ENCODE measurements around the gene ICOS.

- peak in 1 of 6 experiments; percentile 13 for TF ChIP-seq CTCF (IDR thresholded peaks at IDR 0.05)
- no peak for TF ChIP-seq POLR2A (IDR thresholded peaks at IDR 0.05)
Observed at GRCh38 chr2:203989521-203989920, 53.0 kb downstream of the ICOS start.
